Hepatocyte (in vitro differentiated cells): ENCODE data around the gene OGDHL. TPM values are rescaled to one million over a fixed set of nuclear protein-coding genes. Genes with fewer than 3 reads are reported as not detected.

Experiments
- DNase-seq: peaks from one replicate; pipeline ENCODE4 v3.0.0-alpha.2; 2016; ENCODE audit warnings: low spot score
- H2AFZ ChIP-seq: fragments of 200-600 bp; sonication (generic); 2 replicates; pipeline ENCODE4 v1.6.0; 2016; ENCODE audit warnings: antibody characterized with exemption, mild to moderate bottlenecking
- H3K27ac ChIP-seq: fragments of 200-600 bp; sonication (generic); 2 replicates; pipeline ENCODE4 v1.5.1; 2016; ENCODE audit warnings: mild to moderate bottlenecking
- H3K27me3 ChIP-seq: fragments of 200-600 bp; sonication (generic); 2 replicates; pipeline ENCODE4 v1.6.1; 2016
- H3K36me3 ChIP-seq: fragments of 200-600 bp; sonication (generic); replicated peaks from 2 replicates; pipeline ENCODE4 v1.5.1; 2016; ENCODE audit warnings: low read depth; ENCODE audit not compliant: insufficient read depth
- H3K4me1 ChIP-seq: fragments of 200-600 bp; sonication (generic); 2 replicates; pipeline ENCODE4 v1.5.1; 2016; ENCODE audit warnings: mild to moderate bottlenecking, moderate library complexity; ENCODE audit not compliant: insufficient read depth
- H3K4me2 ChIP-seq: fragments of 200-600 bp; sonication (generic); 2 replicates; pipeline ENCODE4 v1.6.0; 2016
- H3K4me3 ChIP-seq: fragments of 200-600 bp; sonication (generic); 2 replicates; pipeline ENCODE4 v1.5.1; 2016; ENCODE audit warnings: mild to moderate bottlenecking
- H3K79me2 ChIP-seq: fragments of 200-600 bp; sonication (generic); 2 replicates; pipeline ENCODE4 v1.6.0; 2017; ENCODE audit warnings: mild to moderate bottlenecking
- H3K9me2 ChIP-seq: fragments of 200-600 bp; sonication (generic); replicated peaks from 2 replicates; pipeline ENCODE4 v1.6.0; 2017; ENCODE audit warnings: mild to moderate bottlenecking; ENCODE audit not compliant: insufficient read depth
- H3K9me3 ChIP-seq: fragments of 200-600 bp; sonication (generic); 2 replicates; pipeline ENCODE4 v1.5.1; 2016; ENCODE audit warnings: low read depth, mild to moderate bottlenecking
- H4K20me1 ChIP-seq: fragments of 200-600 bp; sonication (generic); 2 replicates; pipeline ENCODE4 v1.6.0; 2016; ENCODE audit warnings: mild to moderate bottlenecking; ENCODE audit not compliant: insufficient read depth, poor library complexity, severe bottlenecking
- CTCF ChIP-seq: fragments of 200-600 bp; sonication (generic); IDR thresholded peaks from 2 replicates; pipeline ENCODE4 v1.5.1; 2016; ENCODE audit warnings: antibody characterized with exemption, mild to moderate bottlenecking; ENCODE audit not compliant: poor library complexity
- EZH2 ChIP-seq: fragments of 200-600 bp; sonication (generic); IDR thresholded peaks from 2 replicates; pipeline ENCODE4 v1.6.1; 2016; ENCODE audit warnings: antibody characterized with exemption, mild to moderate bottlenecking, borderline replicate concordance
- EZH2phosphoT487 ChIP-seq: fragments of 200-600 bp; sonication (generic); IDR thresholded peaks from one replicate; pipeline ENCODE4 v1.6.1; 2018; ENCODE audit warnings: antibody characterized with exemption, mild to moderate bottlenecking, low read depth, moderate library complexity; ENCODE audit not compliant: unreplicated experiment, severe bottlenecking
- WGBS: methylation state at CpG from one replicate; pipeline ENCODE4 v1.1.6; 2016; ENCODE audit warnings: low lambda C conversion rate; ENCODE audit errors: missing lambda C conversion rate; 5-methylcytosine and 5-hydroxymethylcytosine counted together
- polyA plus RNA-seq: library from polyadenylated mRNA; unstranded; fragments of >200 nt; fragmentation: Nextera tagmentation; extraction: Ambion mirVana; gene quantifications from 2 replicates; pipeline ENCODE4 v1.2.1, GENCODE V29; 2016
- total RNA-seq: library from RNA; depleted of rRNA; stranded (reverse); fragments of >200 nt; gene quantifications from 2 replicates; pipeline ENCODE4 v1.2.3, GENCODE V29; 2014

OGDHL gene
- total and polyA plus RNA-seq, 2 experiments from 2014 or later, result 9.3 to 12.9 TPM

- H3K79me2 ChIP-seq, result no peaks in the 10 kb centered on the region
- no peaks in the 10 kb centered on the region for H3K9me3 ChIP-seq
- H4K20me1 ChIP-seq, result no peaks in the 10 kb centered on the region
- 93% methylated on average over 19 of the region's 19 CpGs for WGBS
- no peak overlapping the region for H3K4me2 ChIP-seq
- no peaks in the 10 kb centered on the region for H3K27me3 ChIP-seq
- TF ChIP-seq EZH2, result no peak
- no peak for TF ChIP-seq EZH2phosphoT487
- TF ChIP-seq CTCF, result no peak
- DNase-seq, result no peak
- no peaks in the 10 kb centered on the region for H3K4me1 ChIP-seq
- H3K9me2 ChIP-seq, result no peaks in the 10 kb centered on the region
- H2AFZ ChIP-seq, result no peak overlapping the region
- H3K4me3 ChIP-seq, result no peak overlapping the region
- H3K27ac ChIP-seq, result no peak overlapping the region
- no peaks in the 10 kb centered on the region for H3K36me3 ChIP-seq
Measured at GRCh38 chr10:49743464-49744075, 18.6 kb downstream of the OGDHL start.

GRCh38 chr10:49742683-49743463 is 19.2 kb downstream of the OGDHL start:
- no peak overlapping the region for H3K4me2 ChIP-seq
- no peaks in the 10 kb centered on the region for H3K79me2 ChIP-seq
- H3K27ac ChIP-seq, result no peak overlapping the region
- H3K27me3 ChIP-seq, result no peaks in the 10 kb centered on the region
- H2AFZ ChIP-seq, result no peak overlapping the region
- H3K9me3 ChIP-seq, result no peaks in the 10 kb centered on the region
- DNase-seq, result no peak
- no peak for TF ChIP-seq EZH2phosphoT487
- TF ChIP-seq EZH2, result no peak
- TF ChIP-seq CTCF, result no peak
- H3K4me1 ChIP-seq, result no peaks in the 10 kb centered on the region
- no peaks in the 10 kb centered on the region for H4K20me1 ChIP-seq
- 96% methylated on average over 23 of the region's 23 CpGs for WGBS
- no peaks in the 10 kb centered on the region for H3K36me3 ChIP-seq
- no peaks in the 10 kb centered on the region for H3K9me2 ChIP-seq
- no peak overlapping the region for H3K4me3 ChIP-seq

- no peak for DNase-seq
- Histone ChIP-seq H3K27me3 (no peaks in the 10 kb centered on the region), H3K9me2 (no peaks in the 10 kb centered on the region), H3K9me3 (no peaks in the 10 kb centered on the region), H2AFZ (no peak overlapping the region), H3K79me2 (no peaks in the 10 kb centered on the region), H3K36me3 (no peaks in the 10 kb centered on the region), H3K4me2 (no peak overlapping the region), H3K27ac (no peak overlapping the region), H4K20me1 (no peaks in the 10 kb centered on the region), H3K4me1 (no peaks in the 10 kb centered on the region), H3K4me3 (no peak overlapping the region)
- WGBS, result 84% methylated on average over 7 of the region's 7 CpGs
- TF ChIP-seq EZH2phosphoT487, result no peak
- TF ChIP-seq CTCF, result no peak
- TF ChIP-seq EZH2, result no peak
Measured at GRCh38 chr10:49741108-49741995, 20.8 kb downstream of the OGDHL start.
